HG03039 (cell line): ENCODE results near the gene HMGB3.
"Not testable (repeated sequence)": the region's sequence is repeated elsewhere in the genome, so short reads cannot be mapped to it uniquely, and the experiment has no call there.

Source experiments
- ATAC-seq: cut with Tn5 transposase; IDR thresholded peaks from one replicate; pipeline ENCODE4 v1.9.1; 2021; ENCODE audit warnings: mild to moderate bottlenecking, moderate library complexity; ENCODE audit not compliant: unreplicated experiment

The HMGB3 gene

DNA sequence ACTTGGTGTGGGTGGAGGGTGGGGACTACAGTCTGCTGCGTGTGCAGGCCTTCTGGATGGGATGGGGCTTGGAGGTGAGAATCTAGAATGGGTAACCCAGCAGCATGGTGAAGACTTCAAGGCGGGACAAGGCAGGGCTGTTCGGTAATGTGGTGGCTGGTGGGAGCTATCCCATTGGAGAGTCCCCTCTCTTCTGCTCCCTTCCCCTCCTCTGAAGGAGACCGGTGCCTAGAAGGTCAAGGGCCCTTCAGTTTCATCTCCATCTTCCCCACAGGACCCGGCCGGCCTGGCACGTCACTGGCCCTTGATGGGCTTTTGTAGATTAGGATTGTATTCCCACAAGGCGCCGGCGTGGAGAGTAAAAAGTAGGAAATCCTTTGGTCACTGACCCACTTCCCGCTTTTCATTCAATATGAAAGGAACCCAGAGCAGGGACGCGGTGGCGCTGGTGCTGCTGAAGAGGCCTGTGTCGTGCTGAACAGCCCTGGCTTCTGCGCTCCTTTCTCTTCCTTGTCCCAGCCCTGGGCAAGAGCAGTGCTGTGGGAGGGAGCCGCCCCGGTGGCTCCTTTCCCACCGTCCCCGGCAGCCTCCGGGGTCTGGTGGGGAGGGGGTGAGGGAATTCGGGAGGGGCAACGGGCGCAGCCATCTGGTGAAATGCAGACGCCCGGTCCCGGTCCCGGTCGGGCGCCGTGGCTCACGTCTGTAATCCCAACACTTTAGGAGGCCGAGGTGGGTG, 7.3 kb upstream of the HMGB3 start:
- no peak for ATAC-seq

DNA sequence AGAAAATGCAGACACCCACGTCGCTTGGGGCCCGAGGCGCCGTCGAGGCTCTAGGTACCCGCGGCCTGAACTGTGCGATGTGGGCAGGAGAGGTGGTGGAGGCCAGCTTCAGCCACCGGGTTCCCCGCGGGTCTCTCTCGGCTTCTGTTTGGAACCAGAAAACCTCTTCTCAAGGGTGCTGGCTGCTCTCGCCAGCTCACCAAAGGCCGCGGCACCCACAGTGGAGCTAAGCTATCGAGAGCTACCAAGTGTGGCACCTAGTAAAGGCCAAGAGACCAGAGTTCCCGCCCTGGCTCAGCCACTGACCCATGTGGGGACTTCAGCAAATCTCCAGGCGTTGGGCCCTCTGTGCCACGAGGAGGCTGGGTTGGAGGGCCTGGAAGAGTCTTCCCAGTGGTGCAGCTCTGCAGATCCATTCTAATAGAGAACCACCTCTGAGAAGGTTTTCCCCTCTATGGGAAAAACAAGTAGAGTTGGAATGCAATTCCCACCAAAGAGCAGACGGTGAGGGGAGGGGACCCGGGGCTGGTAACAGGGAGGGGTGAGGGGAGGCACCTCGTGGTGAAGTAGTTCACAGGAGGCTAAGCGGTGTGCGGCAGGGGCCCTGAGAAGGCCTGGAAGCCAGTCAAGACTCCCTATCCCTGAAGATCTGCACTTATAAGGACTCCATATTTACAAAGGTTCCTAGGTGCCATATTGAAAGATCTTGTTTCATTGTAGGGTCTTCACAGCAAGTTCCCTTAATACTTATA, 5.5 kb upstream of the HMGB3 start:
- ATAC-seq: no peak

DNA sequence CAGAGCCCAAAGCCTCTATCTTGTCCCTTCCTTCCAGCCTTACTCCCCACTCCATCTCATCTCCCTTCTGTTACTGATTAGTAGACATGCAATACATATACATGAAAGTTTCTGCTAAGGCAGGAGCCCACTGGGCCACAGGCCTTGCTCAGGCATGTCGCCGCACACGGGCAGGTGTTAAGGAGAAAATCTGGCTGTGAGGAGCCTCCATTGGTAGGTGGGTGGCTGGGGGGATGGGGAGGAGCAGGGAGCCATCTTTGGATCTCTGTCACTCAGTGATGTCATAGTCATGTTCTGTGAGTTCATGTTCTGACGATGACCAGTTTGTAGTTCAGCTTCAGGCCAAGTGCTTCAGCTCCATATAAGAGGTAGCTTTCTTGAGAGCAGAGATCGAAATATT, 2.9 kb upstream of the HMGB3 start:
- no peak for ATAC-seq

DNA sequence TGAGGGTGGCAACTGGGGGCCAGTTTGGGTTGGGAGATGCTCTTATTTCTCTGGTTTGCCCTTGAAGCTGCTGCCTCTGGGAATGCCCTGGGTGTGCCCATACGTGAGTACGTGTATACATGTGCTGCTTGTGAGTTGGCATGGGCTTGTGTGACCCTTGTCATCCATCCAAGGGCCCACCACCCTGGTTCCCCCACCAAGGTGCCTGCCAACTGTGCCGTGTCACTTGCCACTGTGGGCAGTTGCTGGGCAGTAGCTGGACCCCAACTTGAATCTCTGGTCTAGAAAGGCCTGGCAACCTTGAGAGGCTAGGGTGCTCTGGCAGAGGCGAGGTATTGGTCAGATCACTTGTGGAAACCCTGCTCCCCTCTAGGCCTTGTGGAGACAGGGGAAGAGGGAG, 2.4 kb upstream of the HMGB3 start:
- ATAC-seq: no peak

DNA sequence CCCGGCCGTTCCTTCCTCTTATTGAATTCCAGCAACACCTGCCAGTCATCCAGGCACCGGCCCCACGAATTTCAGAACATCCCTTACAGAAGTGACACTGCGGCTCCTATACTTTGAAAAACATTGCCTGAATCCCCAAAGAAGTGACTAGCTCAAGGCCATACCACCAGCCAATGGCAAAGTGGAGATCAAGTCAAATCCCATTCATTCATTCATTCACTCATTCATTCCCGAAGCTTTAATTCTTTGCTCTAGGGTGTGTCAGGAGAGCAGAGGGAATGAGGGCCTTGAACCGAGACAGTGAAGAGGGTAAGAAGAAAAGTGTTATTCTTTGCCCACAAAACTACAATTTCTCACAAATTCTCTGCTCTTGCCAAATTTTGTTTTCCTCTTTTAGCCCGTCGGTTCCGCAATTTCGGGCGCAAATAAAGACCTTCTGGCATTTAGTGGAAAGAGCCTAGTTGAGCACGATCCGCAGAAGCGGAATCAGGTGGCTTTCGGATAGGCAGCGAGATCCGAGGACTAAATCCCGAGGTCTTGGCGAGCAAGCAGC, 824 bp upstream of the HMGB3 start:
- ATAC-seq: no peak

DNA sequence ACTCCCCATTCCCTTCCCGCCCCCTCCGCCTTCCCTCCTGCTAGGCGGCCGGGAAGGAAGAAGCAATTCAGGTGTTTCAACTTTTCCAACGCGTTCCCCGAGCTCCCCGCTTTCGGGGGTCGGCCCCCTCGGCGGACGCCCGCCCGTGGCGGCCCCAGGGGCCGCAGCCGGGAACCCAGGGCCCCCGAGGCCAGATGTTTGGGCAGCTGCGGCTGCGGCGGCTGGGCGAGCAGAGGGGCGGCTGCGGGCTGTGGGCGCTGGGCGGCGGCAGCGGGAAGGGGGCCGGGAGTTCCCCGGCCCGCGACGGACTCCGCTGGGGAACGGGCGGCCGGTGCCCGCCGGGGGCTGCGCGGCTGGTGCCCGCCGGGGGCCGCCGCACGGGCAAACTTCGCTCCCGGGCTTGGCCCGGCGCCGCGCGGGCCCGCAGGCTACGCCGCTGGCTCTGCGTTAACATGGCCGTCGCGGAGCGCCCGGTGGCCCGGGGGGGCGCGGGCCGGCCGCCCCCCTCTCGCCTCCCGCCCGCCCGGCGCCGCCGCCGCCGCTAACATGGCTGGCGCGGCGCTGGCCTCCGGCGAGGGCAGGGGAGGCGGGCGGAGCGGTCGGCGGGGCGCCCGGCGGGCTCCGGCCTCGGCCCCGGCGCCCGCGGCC, 510 bp downstream of the HMGB3 start:
- ATAC-seq: peak; percentile 17

DNA sequence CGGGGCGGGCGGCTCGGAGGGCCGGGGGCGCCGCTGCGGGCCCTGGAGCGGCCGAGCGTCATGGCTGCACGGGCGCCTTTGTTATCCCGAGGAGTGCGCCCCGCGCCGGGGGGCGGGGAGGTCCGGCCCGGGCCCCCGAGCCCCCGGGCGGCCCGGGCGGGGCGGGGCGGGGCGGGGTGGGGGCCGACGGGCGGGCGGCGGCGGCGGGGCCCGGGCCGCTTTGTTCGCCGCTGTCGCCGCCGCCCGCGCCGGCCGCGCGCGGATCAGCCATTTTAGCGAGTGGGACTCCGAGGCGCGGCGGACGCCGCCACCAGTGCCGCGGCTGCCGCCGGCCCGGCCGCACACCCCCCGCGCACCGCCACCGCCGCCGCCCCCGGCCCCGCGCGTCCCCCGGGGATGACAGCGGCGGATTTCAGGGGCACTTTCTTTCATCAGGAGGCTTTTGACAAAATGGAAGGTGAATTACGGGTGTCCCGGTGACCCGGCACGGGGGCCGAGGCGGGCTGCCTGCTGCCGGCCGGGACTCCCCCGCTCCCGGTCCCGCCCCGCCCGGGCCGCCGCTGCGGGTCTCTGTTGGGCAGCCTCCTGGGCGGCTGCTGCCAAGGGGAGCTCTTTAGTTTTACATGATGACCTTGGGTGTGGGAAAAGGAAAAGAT, 1.2 kb downstream of the HMGB3 start:
- ATAC-seq: peak; percentile 7

DNA sequence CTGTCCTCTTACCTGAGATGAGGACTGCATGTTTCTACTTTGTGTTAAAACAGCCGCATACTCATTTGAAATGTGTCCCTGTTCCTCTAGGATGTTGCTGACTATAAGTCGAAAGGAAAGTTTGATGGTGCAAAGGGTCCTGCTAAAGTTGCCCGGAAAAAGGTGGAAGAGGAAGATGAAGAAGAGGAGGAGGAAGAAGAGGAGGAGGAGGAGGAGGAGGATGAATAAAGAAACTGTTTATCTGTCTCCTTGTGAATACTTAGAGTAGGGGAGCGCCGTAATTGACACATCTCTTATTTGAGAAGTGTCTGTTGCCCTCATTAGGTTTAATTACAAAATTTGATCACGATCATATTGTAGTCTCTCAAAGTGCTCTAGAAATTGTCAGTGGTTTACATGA, 4.6 kb downstream of the HMGB3 start:
- ATAC-seq: not testable (repeated sequence)

DNA sequence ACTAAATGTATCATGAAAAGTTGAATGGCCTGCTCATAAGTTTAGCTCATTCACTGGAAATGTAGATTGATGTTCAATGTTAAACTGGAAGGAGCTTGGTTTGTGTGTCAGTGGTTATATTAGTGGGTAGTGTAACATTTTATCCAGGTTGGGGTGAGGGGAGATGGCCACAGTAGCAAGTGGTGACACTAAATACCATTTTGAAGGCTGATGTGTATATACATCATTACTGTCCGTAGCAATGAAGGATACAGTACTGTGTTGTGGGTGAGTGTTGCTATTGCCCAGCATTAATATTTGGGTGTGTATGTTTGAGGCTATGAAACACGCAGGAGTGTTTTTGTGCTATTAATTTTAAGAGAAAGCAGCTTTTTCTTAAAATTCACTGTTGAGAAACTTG, 6.3 kb downstream of the HMGB3 start:
- no peak for ATAC-seq

DNA sequence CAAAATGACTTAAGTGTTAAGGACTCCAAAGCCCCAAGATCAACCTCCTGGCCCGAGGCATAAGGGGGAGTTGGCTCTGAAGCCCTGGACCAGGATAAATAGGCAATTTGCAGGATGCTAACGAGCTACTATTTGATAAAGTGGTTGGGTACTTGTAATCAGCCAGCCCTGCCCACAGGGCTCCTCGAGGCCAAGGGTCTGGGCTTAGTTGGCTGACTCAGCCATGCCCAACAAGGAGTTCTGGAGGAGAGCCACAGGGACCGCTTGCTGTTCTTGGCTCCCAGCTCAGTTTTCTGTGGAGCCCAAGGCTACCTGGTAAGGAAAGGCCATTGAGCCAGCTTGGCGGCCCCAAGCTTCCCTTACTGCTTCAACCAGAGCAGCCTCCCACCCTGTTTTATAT, 7.8 kb downstream of the HMGB3 start:
- ATAC-seq: no peak

DNA sequence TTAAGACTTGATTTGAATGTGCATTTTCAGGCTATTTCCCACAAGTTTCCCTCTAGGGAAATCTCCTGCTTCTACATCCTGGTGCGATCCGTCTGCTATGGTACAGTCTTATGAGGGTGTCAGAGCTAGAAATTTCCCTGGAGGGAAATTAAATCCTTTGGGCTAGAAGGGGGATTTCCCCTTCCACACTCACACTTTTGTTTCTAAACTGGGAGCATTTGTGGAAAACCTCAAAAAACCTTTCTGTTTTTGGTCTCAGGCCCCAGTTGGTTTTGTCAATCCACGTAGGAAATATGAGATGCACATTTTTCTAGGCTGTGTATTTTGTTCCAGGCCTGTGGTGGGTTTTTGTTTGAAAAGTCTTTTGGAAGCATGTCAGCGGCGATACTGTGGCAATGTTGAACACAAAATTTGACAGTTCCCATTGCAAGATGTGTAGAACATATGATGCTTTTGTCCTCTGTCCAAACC, 17.8 kb downstream of the HMGB3 start:
- ATAC-seq: no peak

DNA sequence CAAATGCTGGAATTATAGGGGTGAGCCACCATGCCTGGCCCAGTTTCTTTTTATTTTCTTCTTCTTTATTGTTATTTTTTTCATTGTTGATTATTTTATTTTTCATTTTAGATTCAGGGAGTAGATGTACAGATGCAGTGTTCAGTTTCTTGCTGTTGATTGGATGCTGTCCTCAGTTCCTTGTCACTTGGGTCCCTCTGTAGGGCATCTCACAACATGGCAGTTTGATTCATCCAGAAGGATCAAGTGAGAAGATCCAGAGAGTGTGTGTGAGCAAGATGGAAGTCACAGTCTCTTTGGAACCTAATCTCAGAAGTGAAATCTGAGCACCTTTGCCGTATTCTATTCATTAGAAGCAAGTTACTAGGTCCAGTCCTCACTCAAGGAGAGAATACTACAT, 20.9 kb downstream of the HMGB3 start:
- ATAC-seq: no peak

DNA sequence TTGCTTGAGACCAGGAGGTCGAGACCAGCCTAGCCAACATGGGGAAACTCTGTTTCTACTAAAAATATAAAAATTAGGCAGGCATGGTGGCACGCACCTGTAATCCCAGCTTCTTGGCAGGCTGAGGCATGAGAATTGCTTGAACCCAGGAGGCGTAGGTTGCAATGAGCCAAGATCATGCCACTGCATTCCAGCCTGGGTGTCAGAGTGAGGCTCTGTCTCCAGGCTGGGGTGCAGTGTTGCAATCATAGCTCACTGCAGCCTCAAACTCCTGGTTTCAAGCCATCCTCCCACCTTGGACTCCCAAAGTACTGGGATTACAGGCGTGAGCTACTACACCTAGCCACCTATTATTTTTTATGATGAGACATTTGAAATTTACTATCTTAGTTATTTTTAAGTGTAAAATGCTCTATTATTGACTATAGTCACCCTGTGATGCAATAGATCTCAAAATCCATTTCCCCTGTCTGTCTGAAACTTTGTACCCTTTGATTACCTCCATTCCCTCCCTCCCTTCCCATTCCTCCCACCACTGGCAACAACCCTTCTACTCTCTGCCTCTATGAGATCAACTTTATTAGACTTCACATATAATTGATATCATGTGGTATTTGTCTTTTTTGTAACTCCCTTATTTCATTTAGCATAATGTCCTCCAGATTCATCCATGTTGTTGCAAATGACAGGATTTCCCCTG, 23.4 kb downstream of the HMGB3 start:
- no peak for ATAC-seq

DNA sequence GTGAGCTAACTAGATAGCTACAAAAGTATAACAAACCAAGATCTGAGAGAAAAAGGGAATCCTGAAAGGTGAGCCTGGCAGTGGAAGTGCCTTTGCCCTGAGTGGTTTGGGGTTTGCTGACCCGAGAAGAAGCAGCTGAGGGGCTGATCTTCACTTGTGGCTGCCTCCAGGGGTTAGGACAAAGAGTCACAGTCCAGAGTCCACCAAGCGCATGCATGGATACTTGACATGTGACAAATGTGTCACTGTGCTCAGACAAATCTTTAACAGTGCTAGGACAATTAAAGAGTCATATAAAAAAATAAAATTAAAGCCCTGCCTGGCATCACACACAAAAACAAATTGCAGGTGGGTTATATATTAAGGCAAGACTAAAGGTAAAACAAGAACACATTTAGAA, 26.4 kb downstream of the HMGB3 start:
- ATAC-seq: no peak

DNA sequence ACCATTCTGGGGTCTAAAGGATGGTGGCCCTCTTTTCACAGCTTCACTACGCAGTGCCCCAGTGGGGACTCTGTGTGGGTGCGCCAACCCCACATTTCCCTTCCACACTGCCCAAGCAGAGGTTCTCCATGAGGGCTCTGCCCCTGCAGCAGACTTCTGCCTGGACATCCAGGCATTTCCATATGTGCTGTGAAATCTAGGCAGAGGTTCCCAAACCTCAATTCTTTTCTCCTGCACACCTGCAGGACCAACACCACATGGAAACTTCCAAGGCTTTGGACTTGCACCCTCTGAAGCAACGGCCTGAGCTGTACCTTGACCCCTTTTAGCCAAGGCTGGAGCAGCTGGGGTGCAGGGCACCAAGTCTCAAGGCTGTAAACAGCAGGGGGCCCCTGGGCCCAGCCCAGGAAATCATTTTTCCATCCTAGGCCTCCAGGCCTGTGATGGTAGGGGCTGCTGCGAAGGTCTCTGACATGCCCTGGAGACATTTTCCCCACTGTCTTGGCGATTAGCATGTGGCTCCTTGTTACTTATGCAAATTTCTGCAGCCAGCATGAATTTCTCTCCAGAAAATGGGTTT, 30.1 kb downstream of the HMGB3 start:
- ATAC-seq: no peak

DNA sequence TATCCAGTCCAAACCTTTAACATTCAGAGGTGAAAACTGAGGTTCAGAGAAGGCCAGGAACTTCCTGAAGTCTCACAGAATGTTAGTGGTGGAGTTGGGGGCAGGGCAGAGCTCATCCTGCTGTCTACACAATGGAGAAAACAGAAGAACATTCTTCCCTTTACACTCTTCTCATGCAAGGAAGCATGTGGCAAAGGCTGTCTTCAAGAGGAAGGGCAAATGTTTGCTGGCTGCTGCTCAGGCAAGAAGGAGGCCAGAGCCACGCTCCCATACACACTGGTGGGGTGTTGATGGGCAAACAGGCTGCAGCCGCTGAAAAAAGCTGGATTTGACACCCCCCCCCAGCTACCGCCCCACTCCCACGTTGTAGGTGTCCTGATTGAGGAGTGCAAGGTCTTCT, 32.5 kb downstream of the HMGB3 start:
- no peak for ATAC-seq

DNA sequence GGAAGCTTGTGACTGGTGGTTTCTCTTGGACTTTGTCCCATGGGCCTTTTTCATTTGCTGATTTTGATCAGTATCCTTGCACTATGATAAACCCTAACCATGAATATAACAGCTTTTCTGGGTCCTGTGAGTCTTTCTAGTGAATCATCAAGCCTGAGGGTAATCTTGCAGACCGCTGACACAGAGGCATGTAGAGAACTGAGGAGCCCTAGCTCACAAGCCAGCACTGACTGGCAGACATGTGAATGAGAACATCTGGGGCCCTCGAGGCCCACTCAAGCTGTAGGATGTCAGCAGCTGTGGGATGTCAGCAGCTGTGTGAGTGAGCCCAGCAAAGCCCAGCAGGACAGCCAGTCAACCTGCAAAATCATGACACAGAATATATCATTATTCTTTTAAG, 36.7 kb downstream of the HMGB3 start:
- ATAC-seq: no peak

DNA sequence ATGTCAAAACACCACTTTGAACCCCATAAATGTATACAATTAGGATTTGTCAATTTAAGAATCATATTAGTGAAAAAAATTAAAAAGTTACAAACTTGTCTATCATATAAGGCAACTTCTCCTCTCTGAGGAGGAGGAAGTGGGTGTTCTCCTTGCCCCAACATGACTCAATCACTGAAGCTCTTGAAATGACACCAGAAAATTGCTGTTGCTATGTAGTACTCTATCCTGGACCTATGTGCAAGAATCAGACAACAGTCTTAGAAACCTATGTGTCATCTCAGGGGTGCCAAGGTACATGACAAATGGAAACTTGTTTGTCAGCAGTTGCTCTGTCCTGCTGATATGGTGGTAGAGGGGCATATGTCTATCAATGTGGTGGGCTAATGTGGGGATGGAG, 47.7 kb downstream of the HMGB3 start:
- no peak for ATAC-seq

DNA sequence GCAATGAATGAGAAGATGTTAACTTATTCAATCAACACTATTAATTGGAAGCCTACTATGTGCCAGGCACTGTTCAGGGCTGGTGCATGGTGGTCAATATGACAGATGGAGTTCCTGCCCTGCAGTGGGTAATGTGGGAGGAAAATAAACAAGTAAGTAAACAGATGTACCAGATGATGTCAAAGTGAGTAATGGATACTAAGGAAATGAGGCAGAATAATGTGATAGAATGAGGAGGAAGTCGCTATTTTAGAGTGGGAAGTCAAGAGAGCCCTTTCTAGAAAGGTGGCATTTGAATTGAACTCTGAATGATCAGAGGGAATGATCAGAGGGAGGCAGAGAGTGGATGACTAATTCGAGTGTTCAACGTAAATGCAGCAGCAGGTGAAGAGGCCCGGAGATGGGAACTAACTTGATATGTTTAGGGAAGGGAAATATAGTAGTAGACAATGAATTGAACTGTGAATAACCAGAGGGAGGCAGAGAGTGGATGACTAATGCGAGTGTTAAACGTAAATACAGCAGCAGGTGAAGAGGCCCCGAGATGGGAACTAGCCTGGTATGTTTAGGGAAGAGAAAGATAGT, 48.3 kb downstream of the HMGB3 start:
- no peak for ATAC-seq

DNA sequence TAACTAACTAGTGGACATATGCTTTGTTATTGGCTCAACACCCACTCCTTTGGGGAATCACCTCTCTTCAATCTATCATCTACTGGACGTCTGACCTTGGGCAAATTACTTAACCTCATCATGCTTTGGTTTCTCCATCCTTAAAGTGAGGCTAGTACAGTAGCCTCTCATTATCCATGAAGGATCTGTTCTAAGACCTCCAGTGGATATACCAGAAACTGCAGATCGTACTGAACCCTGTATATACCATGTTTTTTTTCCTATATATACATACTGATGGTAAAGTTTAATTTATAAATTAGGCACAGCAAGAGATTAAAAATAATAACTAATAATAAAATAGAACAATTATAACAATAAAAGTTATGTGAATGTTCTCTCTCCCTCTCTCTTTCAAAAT, 56.2 kb downstream of the HMGB3 start:
- no peak for ATAC-seq
